ACC112 (cell line): ENCODE measurements around the gene GAS2L2.
A peak's percentile ranks its signal among the peaks of the same experiment; 100 is the strongest.

ENCODE experiments used
- H2AFZ ChIP-seq: fragments of 200-600 bp; sonication (generic); one replicate; pipeline ENCODE4 v1.6.0; 2017; ENCODE audit warnings: antibody characterized with exemption, low read length; ENCODE audit not compliant: unreplicated experiment
- H3K27ac ChIP-seq: fragments of 200-600 bp; sonication (generic); 2 replicates; pipeline ENCODE4 v1.5.1; 2014; ENCODE audit warnings: low read depth, mild to moderate bottlenecking, antibody characterized with exemption, low read length, moderate library complexity
- H3K27me3 ChIP-seq: fragments of 200-600 bp; sonication (generic); 2 replicates; pipeline ENCODE4 v1.6.1; 2014; ENCODE audit warnings: mild to moderate bottlenecking, antibody characterized with exemption, low read length, moderate library complexity, mixed read lengths; ENCODE audit not compliant: insufficient read depth
- H3K36me3 ChIP-seq: fragments of 200-600 bp; sonication (generic); 2 replicates; pipeline ENCODE4 v1.6.1; 2016; ENCODE audit warnings: mild to moderate bottlenecking, antibody characterized with exemption, low read length, moderate library complexity, mixed read lengths; ENCODE audit not compliant: insufficient read depth
- H3K4me1 ChIP-seq: fragments of 200-600 bp; sonication (generic); one replicate; pipeline ENCODE4 v1.6.1; 2016; ENCODE audit warnings: low read length, mixed read lengths; ENCODE audit not compliant: insufficient read depth, unreplicated experiment, control insufficient read depth
- H3K4me3 ChIP-seq: fragments of 200-600 bp; sonication (generic); 2 replicates; pipeline ENCODE4 v1.5.1; 2014; ENCODE audit warnings: mild to moderate bottlenecking, low read depth, low read length
- H3K79me2 ChIP-seq: fragments of 200-600 bp; sonication (generic); one replicate; pipeline ENCODE4 v1.6.0; 2016; ENCODE audit warnings: low read length; ENCODE audit not compliant: control insufficient read depth, unreplicated experiment, insufficient read depth

Gene GAS2L2

GRCh38 chr17:35773129-35773528, 20.1 kb upstream of the GAS2L2 start:
- H3K79me2 ChIP-seq = no peaks in the 10 kb centered on the region
- H3K27me3 ChIP-seq = no peaks in the 10 kb centered on the region
- H2AFZ ChIP-seq = no peak overlapping the region
- no peak overlapping the region for H3K27ac ChIP-seq
- peaks cover 19% of the 10 kb centered on the region for H3K4me1 ChIP-seq
- no peak overlapping the region for H3K4me3 ChIP-seq
- no peaks in the 10 kb centered on the region for H3K36me3 ChIP-seq

GRCh38 chr17:35769895-35770486, 17.0 kb upstream of the GAS2L2 start:
- Histone ChIP-seq H2AFZ (no peak overlapping the region), H3K4me3 (no peak overlapping the region), H3K79me2 (no peaks in the 10 kb centered on the region), H3K4me1 (peaks cover 12% of the 10 kb centered on the region), H3K27me3 (peaks cover 4% of the 10 kb centered on the region; the same call in 1 of the 2 replicates), H3K36me3 (no peaks in the 10 kb centered on the region), H3K27ac (no peak overlapping the region)

- no peaks in the 10 kb centered on the region for H3K36me3 ChIP-seq
- H3K4me3 ChIP-seq = no peak overlapping the region
- H3K27me3 ChIP-seq = peaks cover 4% of the 10 kb centered on the region; the same call in 1 of the 2 replicates
- no peak overlapping the region for H3K27ac ChIP-seq
- no peak overlapping the region for H2AFZ ChIP-seq
- H3K4me1 ChIP-seq = peaks cover 2% of the 10 kb centered on the region
- no peaks in the 10 kb centered on the region for H3K79me2 ChIP-seq
Observed at GRCh38 chr17:35768797-35769196, 15.8 kb upstream of the GAS2L2 start.

GRCh38 chr17:35766903-35767510, 14.0 kb upstream of the GAS2L2 start:
- Histone ChIP-seq H3K27ac (no peak overlapping the region), H3K27me3 (peaks cover 4% of the 10 kb centered on the region; the same call in 1 of the 2 replicates), H3K4me1 (no peaks in the 10 kb centered on the region), H2AFZ (no peak overlapping the region), H3K4me3 (no peak overlapping the region), H3K79me2 (no peaks in the 10 kb centered on the region), H3K36me3 (no peaks in the 10 kb centered on the region)

GRCh38 chr17:35766489-35766877, 13.4 kb upstream of the GAS2L2 start:
- H3K4me3 ChIP-seq = no peak overlapping the region
- H3K27me3 ChIP-seq = peaks cover 4% of the 10 kb centered on the region; the same call in 1 of the 2 replicates
- H2AFZ ChIP-seq = no peak overlapping the region
- H3K36me3 ChIP-seq = no peaks in the 10 kb centered on the region
- no peaks in the 10 kb centered on the region for H3K4me1 ChIP-seq
- H3K79me2 ChIP-seq = no peaks in the 10 kb centered on the region
- no peak overlapping the region for H3K27ac ChIP-seq

GRCh38 chr17:35765756-35766488, 12.9 kb upstream of the GAS2L2 start:
- Histone ChIP-seq H3K4me3 (no peak overlapping the region), H2AFZ (no peak overlapping the region), H3K79me2 (no peaks in the 10 kb centered on the region), H3K36me3 (no peaks in the 10 kb centered on the region), H3K4me1 (no peaks in the 10 kb centered on the region), H3K27me3 (peaks cover 4% of the 10 kb centered on the region; the same call in 1 of the 2 replicates), H3K27ac (no peak overlapping the region)

- Histone ChIP-seq H2AFZ (no peak overlapping the region), H3K36me3 (no peaks in the 10 kb centered on the region), H3K27ac (no peak overlapping the region), H3K79me2 (no peaks in the 10 kb centered on the region), H3K4me1 (no peaks in the 10 kb centered on the region), H3K4me3 (no peak overlapping the region), H3K27me3 (peaks cover 4% of the 10 kb centered on the region; the same call in 1 of the 2 replicates)
Observed at GRCh38 chr17:35765086-35765710, 12.2 kb upstream of the GAS2L2 start.

GRCh38 chr17:35764123-35764991, 11.3 kb upstream of the GAS2L2 start:
- H3K4me3 ChIP-seq = peak overlapping the region; percentile 73

GRCh38 chr17:35763767-35764122, 10.7 kb upstream of the GAS2L2 start:
- H3K79me2 ChIP-seq = no peaks in the 10 kb centered on the region
- no peaks in the 10 kb centered on the region for H3K4me1 ChIP-seq
- no peak overlapping the region for H2AFZ ChIP-seq
- H3K27ac ChIP-seq = no peak overlapping the region
- H3K4me3 ChIP-seq = peak overlapping the region; percentile 73
- no peaks in the 10 kb centered on the region for H3K36me3 ChIP-seq
- H3K27me3 ChIP-seq = peaks cover 4% of the 10 kb centered on the region; the same call in 1 of the 2 replicates

More at GRCh38 chr17:35764123-35764991, 11.3 kb upstream of the GAS2L2 start:
- Histone ChIP-seq H3K79me2 (no peaks in the 10 kb centered on the region), H2AFZ (peak overlapping the region; percentile 41), H3K4me1 (no peaks in the 10 kb centered on the region), H3K36me3 (no peaks in the 10 kb centered on the region), H3K27ac (no peak overlapping the region), H3K27me3 (peaks cover 4% of the 10 kb centered on the region; the same call in 1 of the 2 replicates)

- Histone ChIP-seq H3K27ac (no peak overlapping the region), H3K36me3 (no peaks in the 10 kb centered on the region), H3K27me3 (no peaks in the 10 kb centered on the region), H3K79me2 (no peaks in the 10 kb centered on the region), H3K4me3 (no peak overlapping the region), H2AFZ (no peak overlapping the region), H3K4me1 (no peaks in the 10 kb centered on the region)
Observed at GRCh38 chr17:35761601-35762000, 8.6 kb upstream of the GAS2L2 start.
